Peyer's patch (tissue), 4 donors: ENCODE measurements around the gene HTR3D. TPM values are rescaled to one million over a fixed set of nuclear protein-coding genes. Genes with fewer than 3 reads are reported as not detected.
"Not testable (repeated sequence)": the region's sequence is repeated elsewhere in the genome, so short reads cannot be mapped to it uniquely, and the experiment has no call there.

Experiments used
- DNase-seq, 3 donors: peaks; one replicate each; pipeline ENCODE4 v3.0.0-alpha.2; 2017 to 2019
- H3K27ac ChIP-seq, 4 donors: fragments of 200-600 bp; sonication (generic); one replicate each; pipeline ENCODE4 v1.5.1; 2016 to 2019
- H3K27me3 ChIP-seq, 2 donors: fragments of 200-600 bp; sonication (generic); one replicate each; pipeline ENCODE4 v1.5.1; 2019
- H3K36me3 ChIP-seq, 3 donors: fragments of 200-600 bp; sonication (generic); one replicate each; pipeline ENCODE4 v1.5.1; 2016 to 2019
- H3K4me1 ChIP-seq, 4 donors: fragments of 200-600 bp; sonication (generic); one replicate each; pipeline ENCODE4 v1.5.1; 2016 to 2019
- H3K4me3 ChIP-seq, 4 donors: fragments of 200-600 bp; sonication (generic); 1 replicate in 3 of 4; 2 replicates in 1 of 4; pipeline ENCODE4 v1.5.1; 2016 to 2019; ENCODE audit warnings: mild to moderate bottlenecking in 1 of 4
- H3K9me3 ChIP-seq, 4 donors: fragments of 200-600 bp; sonication (generic); one replicate each; pipeline ENCODE4 v1.5.1; 2016 to 2019; ENCODE audit warnings: mild to moderate bottlenecking in 1 of 4
- CTCF ChIP-seq, 6 experiments: fragments of 450-650 bp in 4 of 6; fragments of 200-600 bp in 2 of 6; sonication (generic) in 1 of 6; IDR thresholded peaks; one replicate each; pipeline ENCODE4 v1.5.1; 2017 to 2019; ENCODE audit warnings: antibody characterized with exemption in 6 of 6, mild to moderate bottlenecking in 3 of 6, moderate library complexity in 1 of 6
- POLR2A ChIP-seq, 2 donors: fragments of 450-650 bp; IDR thresholded peaks; one replicate each; pipeline ENCODE4 v1.5.1; 2017; ENCODE audit warnings: antibody characterized with exemption in 2 of 2, mild to moderate bottlenecking in 2 of 2, moderate library complexity in 2 of 2
- total RNA-seq, 4 donors: library from RNA; depleted of rRNA; stranded (reverse); fragments of >200 nt; gene quantifications; one replicate each; pipeline ENCODE4 v1.1.0, GENCODE V29; 2016

The HTR3D gene
- total RNA-seq, 4 donors from 2014 or later, result not detected

GRCh38 chr3:184003187-184003967, 28.2 kb upstream of the HTR3D start:
- no peak for TF ChIP-seq CTCF (IDR thresholded peaks at IDR 0.05)
- no peak for TF ChIP-seq POLR2A (IDR thresholded peaks at IDR 0.05)
- no peak overlapping the region for H3K27ac ChIP-seq
- peaks cover 0 to 11% (median 2%) of the 10 kb centered on the region in 4 donors for H3K4me1 ChIP-seq
- H3K4me3 ChIP-seq, result no peak overlapping the region
- no peaks in the 10 kb centered on the region for H3K9me3 ChIP-seq
- DNase-seq, result no peak
- H3K36me3 ChIP-seq, result no peaks in the 10 kb centered on the region
- H3K27me3 ChIP-seq, result no peaks in the 10 kb centered on the region

GRCh38 chr3:184004476-184004875, 27.1 kb upstream of the HTR3D start:
- Histone ChIP-seq H3K27me3 (no peaks in the 10 kb centered on the region), H3K36me3 (no peaks in the 10 kb centered on the region), H3K27ac (no peak overlapping the region), H3K4me3 (no peak overlapping the region), H3K4me1 (peaks cover 0 to 11% (median 2%) of the 10 kb centered on the region in 4 donors), H3K9me3 (no peaks in the 10 kb centered on the region)
- TF ChIP-seq POLR2A (IDR thresholded peaks at IDR 0.05) (no peak), CTCF (IDR thresholded peaks at IDR 0.05) (no peak)
- DNase-seq, result no peak

GRCh38 chr3:184005941-184006507, 25.5 kb upstream of the HTR3D start:
- H3K4me1 ChIP-seq, result peaks cover 0 to 11% (median 2%) of the 10 kb centered on the region in 4 donors
- no peak for TF ChIP-seq CTCF (IDR thresholded peaks at IDR 0.05)
- peak in 1 of 2 donors; percentile 79 for TF ChIP-seq POLR2A (IDR thresholded peaks at IDR 0.05)
- no peaks in the 10 kb centered on the region for H3K9me3 ChIP-seq
- H3K36me3 ChIP-seq, result peaks cover 0 to 2% (median 0%) of the 10 kb centered on the region in 3 donors
- H3K4me3 ChIP-seq, result peak overlapping the region in 1 of 4 donors; percentile 26
- H3K27ac ChIP-seq, result peak overlapping the region in 3 of 4 donors; percentile 57 to 74 (median 57)
- no peaks in the 10 kb centered on the region for H3K27me3 ChIP-seq
- DNase-seq, result peak; percentile 50 to 93 (median 89)

- H3K4me3 ChIP-seq, H3K36me3 ChIP-seq, H3K27me3 ChIP-seq, H3K9me3 ChIP-seq: not testable (repeated sequence)
- peak in 1 of 3 donors; percentile 67 for DNase-seq
- peaks cover 0 to 11% (median 2%) of the 10 kb centered on the region in 4 donors for H3K4me1 ChIP-seq
- peak overlapping the region in 3 of 4 donors; percentile 57 to 74 (median 57) for H3K27ac ChIP-seq
Observed at GRCh38 chr3:184007143-184007813, 24.3 kb upstream of the HTR3D start.

GRCh38 chr3:184008161-184008560, 23.4 kb upstream of the HTR3D start:
- Histone ChIP-seq H3K36me3 (peaks cover 0 to 4% (median 0%) of the 10 kb centered on the region in 3 donors), H3K4me3 (no peak overlapping the region), H3K27ac (no peak overlapping the region), H3K4me1 (peaks cover 0 to 15% (median 2%) of the 10 kb centered on the region in 4 donors), H3K9me3 (no peaks in the 10 kb centered on the region), H3K27me3 (no peaks in the 10 kb centered on the region)
- TF ChIP-seq POLR2A (IDR thresholded peaks at IDR 0.05) (no peak), CTCF (IDR thresholded peaks at IDR 0.05) (no peak)
- DNase-seq, result no peak
